ENCODE results near the gene ATP9B.

DNA sequence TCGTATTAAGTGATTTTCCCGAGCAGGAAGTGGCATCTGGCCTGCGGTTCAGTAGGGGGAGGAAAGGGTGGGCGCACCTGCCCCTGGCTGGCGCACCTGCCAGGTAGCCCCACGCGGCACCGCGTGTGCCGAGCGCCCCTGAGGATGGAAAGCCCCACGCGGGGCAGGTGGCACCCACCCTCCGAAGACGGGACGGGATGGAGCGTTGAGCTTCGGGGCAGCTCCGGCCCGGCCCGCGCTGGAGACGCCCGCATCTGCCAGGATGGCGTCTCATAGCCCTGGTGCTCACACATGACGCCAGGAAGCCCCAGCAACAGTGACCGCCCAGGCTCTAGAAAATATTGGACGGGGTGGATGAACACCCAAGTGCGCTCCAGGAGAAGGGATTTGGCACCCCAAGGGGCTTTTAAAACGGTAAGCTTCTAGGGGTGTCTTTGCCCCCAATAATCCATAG is 324.0 kb downstream of the ATP9B start:
- TF ChIP-seq, protein P1, sequence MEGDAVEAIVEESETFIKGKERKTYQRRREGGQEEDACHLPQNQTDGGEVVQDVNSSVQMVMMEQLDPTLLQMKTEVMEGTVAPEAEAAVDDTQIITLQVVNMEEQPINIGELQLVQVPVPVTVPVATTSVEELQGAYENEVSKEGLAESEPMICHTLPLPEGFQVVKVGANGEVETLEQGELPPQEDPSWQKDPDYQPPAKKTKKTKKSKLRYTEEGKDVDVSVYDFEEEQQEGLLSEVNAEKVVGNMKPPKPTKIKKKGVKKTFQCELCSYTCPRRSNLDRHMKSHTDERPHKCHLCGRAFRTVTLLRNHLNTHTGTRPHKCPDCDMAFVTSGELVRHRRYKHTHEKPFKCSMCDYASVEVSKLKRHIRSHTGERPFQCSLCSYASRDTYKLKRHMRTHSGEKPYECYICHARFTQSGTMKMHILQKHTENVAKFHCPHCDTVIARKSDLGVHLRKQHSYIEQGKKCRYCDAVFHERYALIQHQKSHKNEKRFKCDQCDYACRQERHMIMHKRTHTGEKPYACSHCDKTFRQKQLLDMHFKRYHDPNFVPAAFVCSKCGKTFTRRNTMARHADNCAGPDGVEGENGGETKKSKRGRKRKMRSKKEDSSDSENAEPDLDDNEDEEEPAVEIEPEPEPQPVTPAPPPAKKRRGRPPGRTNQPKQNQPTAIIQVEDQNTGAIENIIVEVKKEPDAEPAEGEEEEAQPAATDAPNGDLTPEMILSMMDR (IDR thresholded peaks at IDR 0.05) = no peak
- TF ChIP-seq SIN3A (IDR thresholded peaks at IDR 0.05; ENCODE audit: borderline replicate concordance, low read depth, low read length) = no peak
- TF ChIP-seq TEAD4 (IDR thresholded peaks at IDR 0.05; ENCODE audit: borderline replicate concordance, insufficient read depth) = no peak
- TF ChIP-seq POLR2AphosphoS5 (IDR thresholded peaks at IDR 0.05; ENCODE audit: low read depth, low read length) = no peak
- TF ChIP-seq MXI1 (IDR thresholded peaks at IDR 0.05; ENCODE audit: low read depth, low read length) = no peak
- TF ChIP-seq RFX5 (IDR thresholded peaks at IDR 0.05; ENCODE audit: low read length) = no peak
- TF ChIP-seq EZH2phosphoT487 (IDR thresholded peaks at IDR 0.05; ENCODE audit: borderline replicate concordance, low read depth) = no peak
